C4-2B (cell line): ENCODE measurements around the gene HS1BP3.

ENCODE experiments used
- H3K27ac ChIP-seq: fragments of 450-650 bp; 2 replicates; pipeline ENCODE4 v1.5.1; 2017
- ZFX ChIP-seq: fragments of 450-650 bp; IDR thresholded peaks from 2 replicates; pipeline ENCODE4 v1.6.1; 2017
- TF ChIP-seq, protein P1 (sequence below): fragments of 450-650 bp; conservative IDR thresholded peaks from 2 replicates; pipeline ENCODE4 v1.5.1; 2017; ENCODE audit warnings: mild to moderate bottlenecking

The HS1BP3 gene

GRCh38 chr2:20578266-20578894, 72.5 kb downstream of the HS1BP3 start:
- H3K27ac ChIP-seq = peak overlapping the region; percentile 45; the same call in 1 of the 2 replicates

GRCh38 chr2:20577495-20578235, 73.2 kb downstream of the HS1BP3 start:
- TF ChIP-seq, protein P1, sequence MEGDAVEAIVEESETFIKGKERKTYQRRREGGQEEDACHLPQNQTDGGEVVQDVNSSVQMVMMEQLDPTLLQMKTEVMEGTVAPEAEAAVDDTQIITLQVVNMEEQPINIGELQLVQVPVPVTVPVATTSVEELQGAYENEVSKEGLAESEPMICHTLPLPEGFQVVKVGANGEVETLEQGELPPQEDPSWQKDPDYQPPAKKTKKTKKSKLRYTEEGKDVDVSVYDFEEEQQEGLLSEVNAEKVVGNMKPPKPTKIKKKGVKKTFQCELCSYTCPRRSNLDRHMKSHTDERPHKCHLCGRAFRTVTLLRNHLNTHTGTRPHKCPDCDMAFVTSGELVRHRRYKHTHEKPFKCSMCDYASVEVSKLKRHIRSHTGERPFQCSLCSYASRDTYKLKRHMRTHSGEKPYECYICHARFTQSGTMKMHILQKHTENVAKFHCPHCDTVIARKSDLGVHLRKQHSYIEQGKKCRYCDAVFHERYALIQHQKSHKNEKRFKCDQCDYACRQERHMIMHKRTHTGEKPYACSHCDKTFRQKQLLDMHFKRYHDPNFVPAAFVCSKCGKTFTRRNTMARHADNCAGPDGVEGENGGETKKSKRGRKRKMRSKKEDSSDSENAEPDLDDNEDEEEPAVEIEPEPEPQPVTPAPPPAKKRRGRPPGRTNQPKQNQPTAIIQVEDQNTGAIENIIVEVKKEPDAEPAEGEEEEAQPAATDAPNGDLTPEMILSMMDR = no peak
- TF ChIP-seq ZFX = no peak
- H3K27ac ChIP-seq = peak overlapping the region; percentile 45

More at GRCh38 chr2:20578266-20578894, 72.5 kb downstream of the HS1BP3 start:
- TF ChIP-seq, protein P1 = no peak
- no peak for TF ChIP-seq ZFX

DNA sequence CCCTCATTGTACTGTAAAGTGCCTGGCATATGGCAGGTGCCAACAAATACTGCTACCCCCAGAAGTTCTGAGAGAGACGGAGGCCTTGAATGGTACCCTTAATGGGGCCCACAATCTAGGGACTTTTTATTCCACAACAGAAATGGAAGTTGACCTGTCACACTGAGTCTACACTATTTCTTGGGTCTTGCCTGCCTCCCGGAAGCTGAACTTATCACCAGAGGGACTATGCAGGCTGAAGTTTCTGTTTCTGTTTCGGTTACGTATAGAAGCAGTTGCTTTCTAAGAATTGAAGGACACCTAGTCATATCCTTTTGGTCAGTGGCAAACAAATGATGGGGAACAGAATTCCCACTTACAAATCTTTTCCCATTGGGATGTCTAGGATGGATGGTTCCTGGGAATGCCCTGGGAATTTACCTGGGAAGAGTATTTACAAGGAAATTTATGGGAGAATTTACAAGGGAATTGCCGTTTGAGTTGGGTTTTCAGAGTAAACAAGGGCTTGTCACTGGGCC, 74.2 kb downstream of the HS1BP3 start:
- H3K27ac ChIP-seq = peak overlapping the region; percentile 45
- no peak for TF ChIP-seq ZFX
- TF ChIP-seq, protein P1 = no peak

GRCh38 chr2:20575935-20576597, 74.8 kb downstream of the HS1BP3 start:
- TF ChIP-seq ZFX = no peak
- TF ChIP-seq, protein P1 = no peak
- H3K27ac ChIP-seq = peak overlapping the region; percentile 41

DNA sequence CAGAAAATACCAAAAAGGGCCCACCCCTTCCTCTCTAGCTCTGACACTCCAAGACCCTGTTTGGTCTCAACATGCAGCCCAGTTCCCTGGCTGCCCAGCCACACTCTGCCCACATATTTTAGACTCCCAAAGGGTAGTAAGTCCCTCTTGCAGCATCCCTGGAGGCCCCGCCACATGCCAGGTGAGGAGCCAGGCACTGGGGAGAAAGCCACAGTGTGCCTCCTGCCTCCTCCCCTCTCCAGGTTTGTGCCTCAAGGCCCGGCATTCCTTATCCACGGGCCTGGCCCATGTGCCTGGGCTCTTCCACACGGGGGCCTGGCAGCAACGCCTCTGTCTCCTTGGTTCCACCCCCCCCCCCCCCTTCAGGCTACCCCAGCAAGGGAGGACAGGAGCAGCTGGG, 75.5 kb downstream of the HS1BP3 start:
- H3K27ac ChIP-seq = no peak overlapping the region; the same call in 1 of the 2 replicates
- TF ChIP-seq, protein P1 = no peak
- TF ChIP-seq ZFX = no peak

DNA sequence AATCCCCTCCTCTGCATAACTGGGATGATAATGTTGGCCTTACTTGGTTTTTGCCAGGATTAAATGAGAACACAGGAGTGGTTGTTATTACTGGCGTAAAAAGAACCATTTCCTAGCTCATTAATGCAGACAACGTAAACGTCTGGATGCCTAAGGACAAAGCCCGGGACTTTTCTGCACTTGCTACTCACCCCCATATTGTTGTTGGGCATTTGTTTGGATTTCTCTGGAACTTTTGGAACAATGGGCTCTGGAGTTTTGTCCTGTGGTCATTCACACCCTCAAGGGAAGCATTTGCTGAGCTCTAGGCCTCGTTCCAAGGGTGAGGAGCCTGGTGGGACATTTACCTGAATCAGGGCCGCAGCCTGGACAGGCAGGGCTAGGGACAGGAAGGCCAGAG, 76.0 kb downstream of the HS1BP3 start:
- TF ChIP-seq, protein P1 = no peak
- TF ChIP-seq ZFX = no peak
- H3K27ac ChIP-seq = no peak overlapping the region

DNA sequence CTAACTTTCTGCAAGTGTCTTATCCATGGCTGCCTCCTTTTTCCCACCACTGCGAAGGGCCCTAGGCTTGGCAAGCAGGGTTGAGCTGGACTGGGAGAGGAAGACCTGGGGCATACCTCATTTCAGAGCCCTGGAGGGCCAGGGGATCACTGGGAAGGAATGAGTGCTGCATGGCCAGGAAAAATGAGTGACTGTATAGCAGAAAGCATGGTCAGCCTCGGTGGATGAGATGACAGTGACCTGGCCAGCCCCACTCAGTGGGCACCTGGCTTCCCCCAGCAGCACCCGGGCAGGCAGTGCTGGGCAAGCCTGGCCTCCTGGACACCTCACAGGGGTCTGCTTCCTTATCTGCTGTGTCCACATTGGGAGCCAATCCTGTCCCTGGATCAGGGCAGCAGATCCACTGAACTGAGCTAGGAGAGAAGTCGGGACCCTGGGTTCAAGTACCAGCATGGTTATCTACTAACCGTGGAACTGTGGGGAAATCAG, 76.4 kb downstream of the HS1BP3 start:
- no peak overlapping the region for H3K27ac ChIP-seq
- TF ChIP-seq ZFX = no peak
- TF ChIP-seq, protein P1 = no peak
